Measurements from ENCODE around the gene AKAP9. TPM values are rescaled to one million over a fixed set of nuclear protein-coding genes. Genes with fewer than 3 reads are reported as not detected.

Gene AKAP9
- polyA plus RNA-seq, 1 donor (not counting 4 experiments of a cell fraction or from before 2014, with no cell fraction given): 19.0 TPM

DNA sequence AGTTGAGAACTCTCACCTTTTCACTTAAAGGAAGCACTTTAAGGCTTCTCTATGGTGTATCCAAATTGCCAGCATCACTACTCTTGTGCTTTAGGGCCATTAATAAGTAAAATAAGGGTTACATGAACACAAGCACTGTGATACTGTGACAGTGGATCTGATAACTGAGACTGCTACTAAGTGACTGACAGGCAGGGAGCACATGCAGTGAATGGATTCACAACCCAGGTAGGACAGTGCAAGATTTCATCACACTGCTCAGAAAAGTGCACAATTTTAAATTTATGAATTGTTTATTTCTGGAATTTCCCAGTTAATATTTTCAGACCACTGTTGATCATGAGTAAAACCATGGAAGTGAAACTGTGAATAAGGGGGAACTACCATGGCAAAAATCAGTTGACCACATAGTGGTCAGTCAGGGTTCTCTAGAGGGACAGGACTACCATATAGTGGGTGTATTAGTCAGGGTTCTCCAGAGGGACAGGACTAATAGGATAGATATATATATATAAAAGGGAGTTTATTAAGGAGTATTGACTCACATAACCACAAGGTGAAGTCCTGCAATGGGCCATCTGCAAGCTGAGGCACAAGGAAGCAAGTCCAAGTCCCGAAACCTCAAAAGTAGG lies 214.6 kb downstream of the AKAP9 start:
- H3K36me3 ChIP-seq (ENCODE audit: control insufficient read depth in 2 of 2, extremely low read depth in 1 of 2, insufficient read depth in 2 of 2, low read length in 2 of 2): no peaks in the 10 kb centered on the region
- DNase-seq (ENCODE audit: low read depth, low spot score) (no peak), FAIRE-seq (no peak)
- H3K27me3 ChIP-seq (ENCODE audit: control insufficient read depth, extremely low read depth, insufficient read depth, low read length): no peaks in the 10 kb centered on the region
- no peak overlapping the region for H3K9ac ChIP-seq (ENCODE audit: control insufficient read depth, extremely low read depth, insufficient read depth, low read length)
- no peak overlapping the region for H3K4me3 ChIP-seq (ENCODE audit: control insufficient read depth in 2 of 3, extremely low read depth in 1 of 3, insufficient read depth in 2 of 3, low read depth in 1 of 3, low read length in 3 of 3)
- no peak overlapping the region for H2AFZ ChIP-seq (ENCODE audit: control insufficient read depth, low read length)
- no peaks in the 10 kb centered on the region for H3K79me2 ChIP-seq (ENCODE audit: control insufficient read depth, insufficient read depth, low read length)
- H3K9me1 ChIP-seq (ENCODE audit: control insufficient read depth, extremely low read depth, insufficient read depth, low read length): no peaks in the 10 kb centered on the region
- H4K20me1 ChIP-seq (ENCODE audit: control insufficient read depth, extremely low read depth, insufficient read depth, low read length): no peaks in the 10 kb centered on the region
- dilution Hi-C loops (cut with MboI; ENCODE audit: extremely low pct_ligation_motif_present, low sequenced_read_pairs): no loop called here
- no peak overlapping the region for H3K4me2 ChIP-seq (ENCODE audit: control insufficient read depth, extremely low read depth, insufficient read depth, low read depth, low read length)
- peaks cover 4% of the 10 kb centered on the region for H3K4me1 ChIP-seq (ENCODE audit: control insufficient read depth, extremely low read depth, insufficient read depth, low read length)
- H3K9me3 ChIP-seq (ENCODE audit: control insufficient read depth, low read depth, low read length): no peaks in the 10 kb centered on the region
- no peak overlapping the region for H3K27ac ChIP-seq (ENCODE audit: control insufficient read depth, insufficient read depth, low read length)
- TF ChIP-seq, protein P1, sequence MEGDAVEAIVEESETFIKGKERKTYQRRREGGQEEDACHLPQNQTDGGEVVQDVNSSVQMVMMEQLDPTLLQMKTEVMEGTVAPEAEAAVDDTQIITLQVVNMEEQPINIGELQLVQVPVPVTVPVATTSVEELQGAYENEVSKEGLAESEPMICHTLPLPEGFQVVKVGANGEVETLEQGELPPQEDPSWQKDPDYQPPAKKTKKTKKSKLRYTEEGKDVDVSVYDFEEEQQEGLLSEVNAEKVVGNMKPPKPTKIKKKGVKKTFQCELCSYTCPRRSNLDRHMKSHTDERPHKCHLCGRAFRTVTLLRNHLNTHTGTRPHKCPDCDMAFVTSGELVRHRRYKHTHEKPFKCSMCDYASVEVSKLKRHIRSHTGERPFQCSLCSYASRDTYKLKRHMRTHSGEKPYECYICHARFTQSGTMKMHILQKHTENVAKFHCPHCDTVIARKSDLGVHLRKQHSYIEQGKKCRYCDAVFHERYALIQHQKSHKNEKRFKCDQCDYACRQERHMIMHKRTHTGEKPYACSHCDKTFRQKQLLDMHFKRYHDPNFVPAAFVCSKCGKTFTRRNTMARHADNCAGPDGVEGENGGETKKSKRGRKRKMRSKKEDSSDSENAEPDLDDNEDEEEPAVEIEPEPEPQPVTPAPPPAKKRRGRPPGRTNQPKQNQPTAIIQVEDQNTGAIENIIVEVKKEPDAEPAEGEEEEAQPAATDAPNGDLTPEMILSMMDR (optimal IDR thresholded peaks at IDR 0.05 in 1 of 3, IDR thresholded peaks at IDR 0.05 in 1 of 3, conservative IDR thresholded peaks at IDR 0.05 in 1 of 3; ENCODE audit: extremely low read depth in 1 of 3, insufficient read depth in 2 of 3, low read length in 3 of 3): no peak
- no peak for TF ChIP-seq EZH2 (IDR thresholded peaks at IDR 0.05; ENCODE audit: low read length)

DNA sequence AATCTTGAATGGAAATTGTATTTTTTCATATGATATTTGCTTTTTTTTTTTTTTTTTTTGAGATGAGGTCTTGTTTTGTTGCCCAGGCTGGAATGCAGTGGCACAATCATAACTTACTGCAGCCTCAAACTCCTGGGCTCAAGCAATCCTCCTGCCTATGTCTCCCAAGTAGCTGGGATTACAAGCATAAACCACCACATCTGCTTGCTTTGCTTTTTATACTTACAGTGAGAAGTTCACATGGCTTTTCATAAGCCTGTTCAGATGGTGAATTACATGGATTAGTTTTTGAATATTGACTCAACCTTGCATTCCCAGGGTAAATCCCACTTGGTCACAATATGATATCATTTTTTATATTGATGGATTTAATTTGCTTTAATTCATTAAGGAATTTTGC lies 216.3 kb downstream of the AKAP9 start:
- H4K20me1 ChIP-seq (ENCODE audit: control insufficient read depth, extremely low read depth, insufficient read depth, low read length): no peaks in the 10 kb centered on the region
- no peak overlapping the region for H2AFZ ChIP-seq (ENCODE audit: control insufficient read depth, low read length)
- H3K9me3 ChIP-seq (ENCODE audit: control insufficient read depth, low read depth, low read length): no peaks in the 10 kb centered on the region
- H3K4me3 ChIP-seq (ENCODE audit: control insufficient read depth in 2 of 3, extremely low read depth in 1 of 3, insufficient read depth in 2 of 3, low read depth in 1 of 3, low read length in 3 of 3): no peak overlapping the region
- no peaks in the 10 kb centered on the region for H3K27me3 ChIP-seq (ENCODE audit: control insufficient read depth, extremely low read depth, insufficient read depth, low read length)
- TF ChIP-seq, protein P1 (optimal IDR thresholded peaks at IDR 0.05 in 1 of 3, IDR thresholded peaks at IDR 0.05 in 1 of 3, conservative IDR thresholded peaks at IDR 0.05 in 1 of 3; ENCODE audit: extremely low read depth in 1 of 3, insufficient read depth in 2 of 3, low read length in 3 of 3): no peak
- TF ChIP-seq EZH2 (IDR thresholded peaks at IDR 0.05; ENCODE audit: low read length): no peak
- no peak overlapping the region for H3K4me2 ChIP-seq (ENCODE audit: control insufficient read depth, extremely low read depth, insufficient read depth, low read depth, low read length)
- no peak overlapping the region for H3K27ac ChIP-seq (ENCODE audit: control insufficient read depth, insufficient read depth, low read length)
- H3K36me3 ChIP-seq (ENCODE audit: control insufficient read depth in 2 of 2, extremely low read depth in 1 of 2, insufficient read depth in 2 of 2, low read length in 2 of 2): no peaks in the 10 kb centered on the region
- no peaks in the 10 kb centered on the region for H3K79me2 ChIP-seq (ENCODE audit: control insufficient read depth, insufficient read depth, low read length)
- DNase-seq (ENCODE audit: low read depth, low spot score) (no peak), FAIRE-seq (no peak)
- no peaks in the 10 kb centered on the region for H3K9me1 ChIP-seq (ENCODE audit: control insufficient read depth, extremely low read depth, insufficient read depth, low read length)
- dilution Hi-C loops (cut with MboI; ENCODE audit: extremely low pct_ligation_motif_present, low sequenced_read_pairs): no loop called here
- no peak overlapping the region for H3K9ac ChIP-seq (ENCODE audit: control insufficient read depth, extremely low read depth, insufficient read depth, low read length)
- peaks cover 4% of the 10 kb centered on the region for H3K4me1 ChIP-seq (ENCODE audit: control insufficient read depth, extremely low read depth, insufficient read depth, low read length)
